Measurements from ENCODE around the gene PODXL.

Gene PODXL

GRCh38 chr7:131532570-131533091 lies 23.8 kb downstream of the PODXL start:
- no peak for TF ChIP-seq CTCF (IDR thresholded peaks at IDR 0.05; ENCODE audit: low read length)
- no peak for TF ChIP-seq EZH2 (IDR thresholded peaks at IDR 0.05; ENCODE audit: borderline replicate concordance, low read length)
- H3F3A ChIP-seq (ENCODE audit: insufficient read depth, low read length), result no peaks in the 10 kb centered on the region
- peaks cover 5% of the 10 kb centered on the region for H3K27me3 ChIP-seq (ENCODE audit: insufficient read depth, low read length)
- no peak overlapping the region for H3K9ac ChIP-seq (ENCODE audit: low read length)
- no peaks in the 10 kb centered on the region for H4K20me1 ChIP-seq (ENCODE audit: insufficient read depth, low read length)
- no peaks in the 10 kb centered on the region for H3K36me3 ChIP-seq (ENCODE audit: insufficient read depth, low read length)
- no peak overlapping the region for H3K4me2 ChIP-seq (ENCODE audit: low read length)
- H3K9me3 ChIP-seq (ENCODE audit: low read length), result no peaks in the 10 kb centered on the region
- H2AFZ ChIP-seq (ENCODE audit: low read length), result no peak overlapping the region
- no peaks in the 10 kb centered on the region for H3K79me2 ChIP-seq (ENCODE audit: insufficient read depth, low read length)
- no peaks in the 10 kb centered on the region for H3K9me2 ChIP-seq (ENCODE audit: low read depth, low read length)
- H3K4me3 ChIP-seq (ENCODE audit: low read depth, low read length, poor library complexity, severe bottlenecking), result no peak overlapping the region
- no peak overlapping the region for H3K27ac ChIP-seq (ENCODE audit: low read depth, low read length, poor library complexity, severe bottlenecking)
- H3K4me1 ChIP-seq (ENCODE audit: insufficient read depth, low read length, severe bottlenecking), result no peaks in the 10 kb centered on the region

- no peak overlapping the region for H3K27ac ChIP-seq (ENCODE audit: low read depth, low read length, poor library complexity, severe bottlenecking)
- TF ChIP-seq CTCF (IDR thresholded peaks at IDR 0.05; ENCODE audit: low read length) (no peak), EZH2 (IDR thresholded peaks at IDR 0.05; ENCODE audit: borderline replicate concordance, low read length) (no peak)
- no peak overlapping the region for H3K4me2 ChIP-seq (ENCODE audit: low read length)
- H4K20me1 ChIP-seq (ENCODE audit: insufficient read depth, low read length), result no peaks in the 10 kb centered on the region
- no peaks in the 10 kb centered on the region for H3K4me1 ChIP-seq (ENCODE audit: insufficient read depth, low read length, severe bottlenecking)
- H3K36me3 ChIP-seq (ENCODE audit: insufficient read depth, low read length), result no peaks in the 10 kb centered on the region
- H3K9me2 ChIP-seq (ENCODE audit: low read depth, low read length), result no peaks in the 10 kb centered on the region
- no peak overlapping the region for H2AFZ ChIP-seq (ENCODE audit: low read length)
- no peak overlapping the region for H3K4me3 ChIP-seq (ENCODE audit: low read depth, low read length, poor library complexity, severe bottlenecking)
- H3K27me3 ChIP-seq (ENCODE audit: insufficient read depth, low read length), result peaks cover 5% of the 10 kb centered on the region
- no peaks in the 10 kb centered on the region for H3K79me2 ChIP-seq (ENCODE audit: insufficient read depth, low read length)
- H3K9me3 ChIP-seq (ENCODE audit: low read length), result no peaks in the 10 kb centered on the region
- H3F3A ChIP-seq (ENCODE audit: insufficient read depth, low read length), result no peaks in the 10 kb centered on the region
- no peak overlapping the region for H3K9ac ChIP-seq (ENCODE audit: low read length)
Observed at GRCh38 chr7:131530137-131530536, 26.3 kb downstream of the PODXL start.

GRCh38 chr7:131529617-131530016 lies 26.8 kb downstream of the PODXL start:
- no peak overlapping the region for H3K4me3 ChIP-seq (ENCODE audit: low read depth, low read length, poor library complexity, severe bottlenecking)
- H3K4me1 ChIP-seq (ENCODE audit: insufficient read depth, low read length, severe bottlenecking), result no peaks in the 10 kb centered on the region
- H4K20me1 ChIP-seq (ENCODE audit: insufficient read depth, low read length), result no peaks in the 10 kb centered on the region
- no peaks in the 10 kb centered on the region for H3K9me2 ChIP-seq (ENCODE audit: low read depth, low read length)
- no peak overlapping the region for H3K27ac ChIP-seq (ENCODE audit: low read depth, low read length, poor library complexity, severe bottlenecking)
- peaks cover 5% of the 10 kb centered on the region for H3K27me3 ChIP-seq (ENCODE audit: insufficient read depth, low read length)
- no peak overlapping the region for H3K9ac ChIP-seq (ENCODE audit: low read length)
- no peaks in the 10 kb centered on the region for H3F3A ChIP-seq (ENCODE audit: insufficient read depth, low read length)
- H2AFZ ChIP-seq (ENCODE audit: low read length), result no peak overlapping the region
- no peak overlapping the region for H3K4me2 ChIP-seq (ENCODE audit: low read length)
- no peaks in the 10 kb centered on the region for H3K79me2 ChIP-seq (ENCODE audit: insufficient read depth, low read length)
- no peaks in the 10 kb centered on the region for H3K36me3 ChIP-seq (ENCODE audit: insufficient read depth, low read length)
- no peaks in the 10 kb centered on the region for H3K9me3 ChIP-seq (ENCODE audit: low read length)
- TF ChIP-seq EZH2 (IDR thresholded peaks at IDR 0.05; ENCODE audit: borderline replicate concordance, low read length), result no peak
- no peak for TF ChIP-seq CTCF (IDR thresholded peaks at IDR 0.05; ENCODE audit: low read length)
